Fibroblast of villous mesenchyme (primary cell): ENCODE measurements around the gene CD22. TPM values are rescaled to one million over a fixed set of nuclear protein-coding genes. Genes with fewer than 3 reads are reported as not detected.

Source experiments
- DNase-seq: peaks from one replicate; pipeline ENCODE4 v3.0.0-alpha.2; 2010; ENCODE audit warnings: low read depth
- H3K4me3 ChIP-seq: 2 replicates; pipeline ENCODE4 v1.5.1; 2011; ENCODE audit warnings: low read depth, mild to moderate bottlenecking, low read length
- CTCF ChIP-seq: IDR thresholded peaks from 2 replicates; pipeline ENCODE4 v1.5.1; 2012; ENCODE audit warnings: low read depth, mild to moderate bottlenecking, low read length; ENCODE audit not compliant: insufficient read depth
- total RNA-seq: library from RNA; depleted of rRNA; stranded (reverse); fragments of >200 nt; gene quantifications from 2 replicates; pipeline ENCODE4 v1.2.3, GENCODE V29; 2012

The CD22 gene
- total RNA-seq, 1 donor = not detected

- no peak overlapping the region for H3K4me3 ChIP-seq
- no peak for TF ChIP-seq CTCF
- no peak for DNase-seq
These were observed 27.0 kb upstream of the CD22 start for GRCh38 chr19:35301961-35302360.

GRCh38 chr19:35302446-35302845 is 26.5 kb upstream of the CD22 start:
- H3K4me3 ChIP-seq = no peak overlapping the region
- no peak for TF ChIP-seq CTCF
- DNase-seq = no peak

GRCh38 chr19:35303357-35303915 is 25.6 kb upstream of the CD22 start:
- DNase-seq = no peak
- TF ChIP-seq CTCF = no peak
- no peak overlapping the region for H3K4me3 ChIP-seq

GRCh38 chr19:35304036-35304435 is 25.0 kb upstream of the CD22 start:
- TF ChIP-seq CTCF = no peak
- no peak overlapping the region for H3K4me3 ChIP-seq
- no peak for DNase-seq

- H3K4me3 ChIP-seq = no peak overlapping the region
- TF ChIP-seq CTCF = no peak
- DNase-seq = no peak
These were observed 23.8 kb upstream of the CD22 start for GRCh38 chr19:35305181-35305580.

- peak; percentile 20 for TF ChIP-seq CTCF
- H3K4me3 ChIP-seq = no peak overlapping the region
- DNase-seq = no peak
These were observed 22.3 kb upstream of the CD22 start for GRCh38 chr19:35306473-35307246.
